ENCODE results near the gene PROB1. TPM values are rescaled to one million over a fixed set of nuclear protein-coding genes. Genes with fewer than 3 reads are reported as not detected.

The PROB1 gene
- total and polyA plus RNA-seq, 2 of the 13 experiments (the other 11 are each of a cell fraction or from before 2014, with no cell fraction given), result 0.69 to 1.1 TPM

DNA sequence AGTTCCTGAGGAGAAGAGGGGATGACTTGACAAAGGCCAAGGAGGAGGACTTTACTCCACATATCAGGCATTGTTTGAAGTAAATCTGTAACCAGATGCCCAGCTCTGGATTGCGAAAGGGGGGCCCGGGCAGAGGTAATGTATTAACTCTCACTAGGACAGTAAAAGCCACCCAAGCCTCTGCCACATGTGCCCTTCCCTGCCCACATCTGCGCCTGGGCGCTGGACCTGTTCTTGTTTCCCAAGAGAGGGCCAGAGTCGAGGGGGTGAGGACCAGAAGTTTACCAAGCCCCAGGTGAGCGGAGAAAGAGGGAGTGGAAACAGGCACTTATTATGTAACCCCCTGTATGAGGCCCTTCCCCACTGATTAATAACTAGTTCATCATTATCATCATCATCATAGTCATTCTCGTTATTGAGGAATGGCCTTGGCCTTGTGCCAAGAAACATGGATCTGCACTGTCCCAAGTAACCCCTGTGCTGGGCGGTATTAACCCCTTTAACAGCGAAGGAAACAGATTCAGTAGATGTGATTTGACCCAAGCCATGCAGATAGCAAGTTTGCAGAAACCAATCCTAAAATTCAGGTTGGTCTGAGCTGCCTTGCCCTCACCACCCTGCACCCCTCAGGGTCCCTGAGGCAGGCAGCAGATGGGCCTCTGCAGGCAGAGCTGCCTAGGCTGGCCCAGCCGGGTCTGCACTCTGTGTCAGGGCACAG lies 11.5 kb downstream of the PROB1 start, which contains the start of gene SLC23A1 (continued):
- no peak for TF ChIP-seq ZBTB37 (CRISPR knock-in tag; IDR thresholded peaks at IDR 0.05)
- TF ChIP-seq ZNF326 (CRISPR knock-in tag; IDR thresholded peaks at IDR 0.05; ENCODE audit: borderline replicate concordance), result no peak
- TF ChIP-seq ARNT (IDR thresholded peaks at IDR 0.05), result no peak
- TF ChIP-seq ZNF274 (CRISPR knock-in tag; IDR thresholded peaks at IDR 0.05), result no peak
- no peak for TF ChIP-seq SMAD9 (CRISPR knock-in tag; IDR thresholded peaks at IDR 0.05)
- no peak for TF ChIP-seq KDM4B (CRISPR knock-in tag; IDR thresholded peaks at IDR 0.05)
- TF ChIP-seq, protein P1, sequence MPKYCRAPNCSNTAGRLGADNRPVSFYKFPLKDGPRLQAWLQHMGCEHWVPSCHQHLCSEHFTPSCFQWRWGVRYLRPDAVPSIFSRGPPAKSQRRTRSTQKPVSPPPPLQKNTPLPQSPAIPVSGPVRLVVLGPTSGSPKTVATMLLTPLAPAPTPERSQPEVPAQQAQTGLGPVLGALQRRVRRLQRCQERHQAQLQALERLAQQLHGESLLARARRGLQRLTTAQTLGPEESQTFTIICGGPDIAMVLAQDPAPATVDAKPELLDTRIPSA (CRISPR knock-in tag; IDR thresholded peaks at IDR 0.05; ENCODE audit: borderline replicate concordance), result no peak
- TF ChIP-seq ETV6 (CRISPR knock-in tag; conservative IDR thresholded peaks at IDR 0.05), result no peak
- no peak for TF ChIP-seq ATAD3A (CRISPR knock-in tag; IDR thresholded peaks at IDR 0.05)
- TF ChIP-seq, protein P2, sequence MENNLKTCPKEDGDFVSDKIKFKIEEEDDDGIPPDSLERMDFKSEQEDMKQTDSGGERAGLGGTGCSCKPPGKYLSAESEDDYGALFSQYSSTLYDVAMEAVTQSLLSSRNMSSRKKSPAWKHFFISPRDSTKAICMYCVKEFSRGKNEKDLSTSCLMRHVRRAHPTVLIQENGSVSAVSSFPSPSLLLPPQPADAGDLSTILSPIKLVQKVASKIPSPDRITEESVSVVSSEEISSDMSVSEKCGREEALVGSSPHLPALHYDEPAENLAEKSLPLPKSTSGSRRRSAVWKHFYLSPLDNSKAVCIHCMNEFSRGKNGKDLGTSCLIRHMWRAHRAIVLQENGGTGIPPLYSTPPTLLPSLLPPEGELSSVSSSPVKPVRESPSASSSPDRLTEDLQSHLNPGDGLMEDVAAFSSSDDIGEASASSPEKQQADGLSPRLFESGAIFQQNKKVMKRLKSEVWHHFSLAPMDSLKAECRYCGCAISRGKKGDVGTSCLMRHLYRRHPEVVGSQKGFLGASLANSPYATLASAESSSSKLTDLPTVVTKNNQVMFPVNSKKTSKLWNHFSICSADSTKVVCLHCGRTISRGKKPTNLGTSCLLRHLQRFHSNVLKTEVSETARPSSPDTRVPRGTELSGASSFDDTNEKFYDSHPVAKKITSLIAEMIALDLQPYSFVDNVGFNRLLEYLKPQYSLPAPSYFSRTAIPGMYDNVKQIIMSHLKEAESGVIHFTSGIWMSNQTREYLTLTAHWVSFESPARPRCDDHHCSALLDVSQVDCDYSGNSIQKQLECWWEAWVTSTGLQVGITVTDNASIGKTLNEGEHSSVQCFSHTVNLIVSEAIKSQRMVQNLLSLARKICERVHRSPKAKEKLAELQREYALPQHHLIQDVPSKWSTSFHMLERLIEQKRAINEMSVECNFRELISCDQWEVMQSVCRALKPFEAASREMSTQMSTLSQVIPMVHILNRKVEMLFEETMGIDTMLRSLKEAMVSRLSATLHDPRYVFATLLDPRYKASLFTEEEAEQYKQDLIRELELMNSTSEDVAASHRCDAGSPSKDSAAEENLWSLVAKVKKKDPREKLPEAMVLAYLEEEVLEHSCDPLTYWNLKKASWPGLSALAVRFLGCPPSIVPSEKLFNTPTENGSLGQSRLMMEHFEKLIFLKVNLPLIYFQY (CRISPR knock-in tag; IDR thresholded peaks at IDR 0.05; ENCODE audit: borderline replicate concordance), result no peak
- TF ChIP-seq, protein P3, sequence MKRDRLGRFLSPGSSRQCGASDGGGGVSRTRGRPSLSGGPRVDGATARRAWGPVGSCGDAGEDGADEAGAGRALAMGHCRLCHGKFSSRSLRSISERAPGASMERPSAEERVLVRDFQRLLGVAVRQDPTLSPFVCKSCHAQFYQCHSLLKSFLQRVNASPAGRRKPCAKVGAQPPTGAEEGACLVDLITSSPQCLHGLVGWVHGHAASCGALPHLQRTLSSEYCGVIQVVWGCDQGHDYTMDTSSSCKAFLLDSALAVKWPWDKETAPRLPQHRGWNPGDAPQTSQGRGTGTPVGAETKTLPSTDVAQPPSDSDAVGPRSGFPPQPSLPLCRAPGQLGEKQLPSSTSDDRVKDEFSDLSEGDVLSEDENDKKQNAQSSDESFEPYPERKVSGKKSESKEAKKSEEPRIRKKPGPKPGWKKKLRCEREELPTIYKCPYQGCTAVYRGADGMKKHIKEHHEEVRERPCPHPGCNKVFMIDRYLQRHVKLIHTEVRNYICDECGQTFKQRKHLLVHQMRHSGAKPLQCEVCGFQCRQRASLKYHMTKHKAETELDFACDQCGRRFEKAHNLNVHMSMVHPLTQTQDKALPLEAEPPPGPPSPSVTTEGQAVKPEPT (CRISPR knock-in tag; IDR thresholded peaks at IDR 0.05; ENCODE audit: low read depth), result no peak
- TF ChIP-seq ZNF101 (CRISPR knock-in tag; IDR thresholded peaks at IDR 0.05; ENCODE audit: borderline replicate concordance, low read depth), result no peak
- no peak for TF ChIP-seq IRF9 (CRISPR knock-in tag; IDR thresholded peaks at IDR 0.05; ENCODE audit: borderline replicate concordance)
- TF ChIP-seq DPF2 (CRISPR knock-in tag; IDR thresholded peaks at IDR 0.05; ENCODE audit: borderline replicate concordance, low read depth), result no peak
- TF ChIP-seq, protein P4, sequence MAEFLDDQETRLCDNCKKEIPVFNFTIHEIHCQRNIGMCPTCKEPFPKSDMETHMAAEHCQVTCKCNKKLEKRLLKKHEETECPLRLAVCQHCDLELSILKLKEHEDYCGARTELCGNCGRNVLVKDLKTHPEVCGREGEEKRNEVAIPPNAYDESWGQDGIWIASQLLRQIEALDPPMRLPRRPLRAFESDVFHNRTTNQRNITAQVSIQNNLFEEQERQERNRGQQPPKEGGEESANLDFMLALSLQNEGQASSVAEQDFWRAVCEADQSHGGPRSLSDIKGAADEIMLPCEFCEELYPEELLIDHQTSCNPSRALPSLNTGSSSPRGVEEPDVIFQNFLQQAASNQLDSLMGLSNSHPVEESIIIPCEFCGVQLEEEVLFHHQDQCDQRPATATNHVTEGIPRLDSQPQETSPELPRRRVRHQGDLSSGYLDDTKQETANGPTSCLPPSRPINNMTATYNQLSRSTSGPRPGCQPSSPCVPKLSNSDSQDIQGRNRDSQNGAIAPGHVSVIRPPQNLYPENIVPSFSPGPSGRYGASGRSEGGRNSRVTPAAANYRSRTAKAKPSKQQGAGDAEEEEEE (CRISPR knock-in tag; IDR thresholded peaks at IDR 0.05; ENCODE audit: borderline replicate concordance), result no peak
- TF ChIP-seq, protein P5, sequence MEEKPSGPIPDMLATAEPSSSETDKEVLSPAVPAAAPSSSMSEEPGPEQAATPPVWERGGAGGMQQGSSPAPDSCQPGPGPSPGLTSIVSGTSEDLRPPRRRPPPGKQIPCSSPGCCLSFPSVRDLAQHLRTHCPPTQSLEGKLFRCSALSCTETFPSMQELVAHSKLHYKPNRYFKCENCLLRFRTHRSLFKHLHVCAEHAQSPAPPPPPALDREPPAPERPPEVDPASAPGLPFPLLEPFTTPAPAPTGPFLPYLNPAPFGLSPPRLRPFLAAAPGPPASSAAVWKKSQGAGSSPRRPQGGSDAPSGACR (CRISPR knock-in tag; IDR thresholded peaks at IDR 0.05), result no peak
